Astrocyte (in vitro differentiated cells and primary cell): ENCODE results near the gene SOCS2. TPM values are rescaled to one million over a fixed set of nuclear protein-coding genes. Genes with fewer than 3 reads are reported as not detected.
A peak's percentile ranks its signal among the peaks of the same experiment; 100 is the strongest.

ENCODE experiments used
- DNase-seq: peaks from one replicate; pipeline ENCODE4 v3.0.0-alpha.2; 2010; ENCODE audit warnings: low read depth
- FAIRE-seq: peaks from 2 replicates; lab custom pipeline; 2011; peaks lifted over from hg19 to GRCh38; lab: Jason Lieb, UNC
- H2AFZ ChIP-seq: 2 replicates; pipeline ENCODE4 v1.6.0; 2012; ENCODE audit warnings: low read depth, low read length, inconsistent platforms
- H3K27ac ChIP-seq: 2 replicates; pipeline ENCODE4 v1.5.1; 2011; ENCODE audit warnings: low read depth, low read length, inconsistent platforms
- H3K27me3 ChIP-seq: 2 replicates; pipeline ENCODE4 v1.6.0; 2011; ENCODE audit warnings: low read length, inconsistent platforms; ENCODE audit not compliant: insufficient read depth
- H3K36me3 ChIP-seq: 2 replicates; pipeline ENCODE4 v1.5.1; 2011; ENCODE audit warnings: low read length, inconsistent platforms; ENCODE audit not compliant: insufficient read depth
- H3K4me1 ChIP-seq: 2 replicates; pipeline ENCODE4 v1.5.1; 2011; ENCODE audit warnings: low read length, inconsistent platforms; ENCODE audit not compliant: insufficient read depth
- H3K4me2 ChIP-seq: 2 replicates; pipeline ENCODE4 v1.6.0; 2012; ENCODE audit warnings: low read length, inconsistent platforms
- H3K4me3 ChIP-seq: 2 replicates; pipeline ENCODE4 v1.5.1; 2011; ENCODE audit warnings: low read depth, mild to moderate bottlenecking, low read length, inconsistent platforms; ENCODE audit not compliant: insufficient read depth
- H3K79me2 ChIP-seq: 2 replicates; pipeline ENCODE4 v1.6.0; 2012; ENCODE audit warnings: mild to moderate bottlenecking, low read length, inconsistent platforms; ENCODE audit not compliant: insufficient read depth
- H3K9ac ChIP-seq: 2 replicates; pipeline ENCODE4 v1.6.0; 2012; ENCODE audit warnings: mild to moderate bottlenecking, low read length, inconsistent platforms
- H3K9me3 ChIP-seq: 2 replicates; pipeline ENCODE4 v1.5.1; 2012; ENCODE audit warnings: low read depth, mild to moderate bottlenecking, low read length, inconsistent platforms; ENCODE audit not compliant: insufficient read depth
- H4K20me1 ChIP-seq: 2 replicates; pipeline ENCODE4 v1.6.0; 2012; ENCODE audit warnings: low read length, inconsistent platforms; ENCODE audit not compliant: insufficient read depth
- H3K27ac Mint-ChIP-seq: one replicate; pipeline ENCODE4 v1.8.0; 2021; ENCODE audit warnings: mild to moderate bottlenecking, mixed read lengths; ENCODE audit not compliant: unreplicated experiment
- H3K27me3 Mint-ChIP-seq: one replicate; pipeline ENCODE4 v1.8.0; 2021; ENCODE audit warnings: low read depth, mixed read lengths; ENCODE audit not compliant: unreplicated experiment
- H3K36me3 Mint-ChIP-seq: one replicate; pipeline ENCODE4 v1.8.0; 2021; ENCODE audit warnings: low read depth, mixed read lengths; ENCODE audit not compliant: unreplicated experiment
- H3K4me1 Mint-ChIP-seq: one replicate; pipeline ENCODE4 v1.8.0; 2021; ENCODE audit warnings: low read depth, mixed read lengths; ENCODE audit not compliant: unreplicated experiment
- H3K4me3 Mint-ChIP-seq: one replicate; pipeline ENCODE4 v1.8.0; 2021; ENCODE audit warnings: mild to moderate bottlenecking, moderate library complexity, mixed read lengths; ENCODE audit not compliant: unreplicated experiment
- H3K9me3 Mint-ChIP-seq: one replicate; pipeline ENCODE4 v1.8.0; 2021; ENCODE audit warnings: mild to moderate bottlenecking, mixed read lengths; ENCODE audit not compliant: unreplicated experiment
- CTCF ChIP-seq: IDR thresholded peaks from 2 replicates; pipeline ENCODE4 v1.5.1; 2011; ENCODE audit warnings: low read depth, mild to moderate bottlenecking, inconsistent platforms, low read length, moderate library complexity; ENCODE audit not compliant: insufficient read depth
- EZH2 ChIP-seq: IDR thresholded peaks from 2 replicates; pipeline ENCODE4 v1.6.1; 2012; ENCODE audit warnings: mild to moderate bottlenecking, low read length, inconsistent platforms; ENCODE audit not compliant: insufficient read depth
- total RNA-seq: library from RNA; stranded (reverse); gene quantifications from 2 replicates; pipeline ENCODE4 v1.2.1, GENCODE V29; 2021

SOCS2 gene
- total RNA-seq, 1 donor from 2014 or later = 6.4 TPM

- Mint-ChIP-seq H3K27ac (no peak overlapping the region), H3K27me3 (peaks cover 10% of the 10 kb centered on the region), H3K4me3 (no peak overlapping the region), H3K9me3 (peaks cover 5% of the 10 kb centered on the region), H3K4me1 (peaks cover 3% of the 10 kb centered on the region), H3K36me3 (peaks cover 1% of the 10 kb centered on the region)
- H3K27ac ChIP-seq = no peak overlapping the region
- H3K27me3 ChIP-seq = peaks cover 2% of the 10 kb centered on the region
- TF ChIP-seq CTCF (peak; percentile 26), EZH2 (no peak)
- H3K36me3 ChIP-seq = no peaks in the 10 kb centered on the region
- no peak overlapping the region for H3K4me3 ChIP-seq
- H3K79me2 ChIP-seq = no peaks in the 10 kb centered on the region
- H3K9me3 ChIP-seq = no peaks in the 10 kb centered on the region
- no peak overlapping the region for H3K4me2 ChIP-seq
- H2AFZ ChIP-seq = no peak overlapping the region
- DNase-seq (peak; percentile 9), FAIRE-seq (no peak)
- H3K4me1 ChIP-seq = no peaks in the 10 kb centered on the region
- H3K9ac ChIP-seq = no peak overlapping the region
- no peaks in the 10 kb centered on the region for H4K20me1 ChIP-seq
Observed at GRCh38 chr12:93563807-93564538, 8.5 kb upstream of the SOCS2 start.

DNA sequence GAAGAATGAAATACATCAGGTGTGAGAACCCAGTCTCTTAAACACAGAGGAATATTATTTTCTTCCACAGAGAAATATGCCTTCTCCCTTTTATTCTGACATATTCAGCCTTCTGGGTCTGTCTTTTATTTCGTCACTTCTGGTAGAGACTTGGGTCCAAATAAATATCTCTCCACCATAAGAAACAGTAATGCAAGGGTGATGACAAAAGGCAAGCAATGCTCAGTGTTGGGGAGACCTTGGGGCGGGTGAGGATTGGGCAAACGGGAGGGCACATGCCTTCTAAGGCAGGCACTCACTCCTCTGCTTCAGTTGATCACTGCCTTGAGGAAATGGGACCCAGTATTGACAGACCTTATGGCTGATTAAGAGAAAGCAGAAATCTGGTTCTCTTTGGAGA is 6.7 kb upstream of the SOCS2 start:
- Histone ChIP-seq H4K20me1 (no peaks in the 10 kb centered on the region), H2AFZ (no peak overlapping the region), H3K36me3 (no peaks in the 10 kb centered on the region), H3K27ac (no peak overlapping the region), H3K27me3 (peaks cover 2% of the 10 kb centered on the region), H3K4me2 (no peak overlapping the region), H3K9ac (no peak overlapping the region), H3K79me2 (no peaks in the 10 kb centered on the region), H3K9me3 (no peaks in the 10 kb centered on the region), H3K4me1 (no peaks in the 10 kb centered on the region), H3K4me3 (no peak overlapping the region)
- TF ChIP-seq CTCF (no peak), EZH2 (no peak)
- Mint-ChIP-seq H3K27me3 (peaks cover 10% of the 10 kb centered on the region), H3K9me3 (peaks cover 5% of the 10 kb centered on the region), H3K4me1 (peaks cover 3% of the 10 kb centered on the region), H3K4me3 (no peak overlapping the region), H3K36me3 (peaks cover 1% of the 10 kb centered on the region), H3K27ac (no peak overlapping the region)
- FAIRE-seq (no peak), DNase-seq (no peak)

- Histone ChIP-seq H3K4me1 (peaks cover 3% of the 10 kb centered on the region), H3K9ac (no peak overlapping the region), H3K27me3 (peaks cover 2% of the 10 kb centered on the region), H2AFZ (no peak overlapping the region), H3K36me3 (no peaks in the 10 kb centered on the region), H3K9me3 (no peaks in the 10 kb centered on the region), H3K79me2 (peaks cover 3% of the 10 kb centered on the region), H3K27ac (no peak overlapping the region), H3K4me3 (no peak overlapping the region), H4K20me1 (no peaks in the 10 kb centered on the region), H3K4me2 (no peak overlapping the region)
- peaks cover 3% of the 10 kb centered on the region for H3K4me1 Mint-ChIP-seq
- peaks cover 10% of the 10 kb centered on the region for H3K27me3 Mint-ChIP-seq
- H3K9me3 Mint-ChIP-seq = no peaks in the 10 kb centered on the region
- no peak for TF ChIP-seq CTCF
- no peak for TF ChIP-seq EZH2
- no peaks in the 10 kb centered on the region for H3K36me3 Mint-ChIP-seq
- no peak overlapping the region for H3K27ac Mint-ChIP-seq
- no peak overlapping the region for H3K4me3 Mint-ChIP-seq
- FAIRE-seq = no peak
- DNase-seq = peak; percentile 8
Observed at GRCh38 chr12:93567174-93567573, 5.3 kb upstream of the SOCS2 start.
